CD4-positive, alpha-beta T cell (primary cell): ENCODE measurements around the gene TMEM139. TPM values are rescaled to one million over a fixed set of nuclear protein-coding genes. Genes with fewer than 3 reads are reported as not detected.

Source experiments
- ATAC-seq: fragments of 200-7000 bp; cut with Tn5 transposase; one replicate; pipeline ENCODE4 v1.10.0; 2022; ENCODE audit warnings: mild to moderate bottlenecking; ENCODE audit not compliant: poor library complexity
- CTCF ChIA-PET: fragments of 350-600 bp; sonication (Branson Sonifier 250); formaldehyde crosslinking; loops from one replicate; lab custom pipeline; 2021; ENCODE audit warnings: antibody characterized with exemption, inconsistent platforms; lab: Charles Lee
- POLR2A ChIA-PET: fragments of 350-600 bp; sonication (Branson Sonifier 250); formaldehyde crosslinking; loops from one replicate; lab custom pipeline; 2021; ENCODE audit warnings: antibody characterized with exemption, inconsistent platforms; lab: Charles Lee
- DNase-seq, 14 experiments: peaks; one replicate each; pipeline ENCODE4 v3.0.0-alpha.2; 2013 to 2020; ENCODE audit warnings: mixed read lengths in 2 of 14
- H3K27ac ChIP-seq, 2 donors: one replicate each; pipeline versions ENCODE4 v1.5.1 to v1.7.0; 2013; ENCODE audit warnings: low read length in 2 of 2, low read depth in 1 of 2, mild to moderate bottlenecking in 1 of 2
- H3K27me3 ChIP-seq, 2 experiments: 1 replicate in 1 of 2; 2 replicates in 1 of 2; pipeline versions ENCODE4 v1.6.1 to v1.7.0; 2013; ENCODE audit warnings: low read length in 2 of 2, control low read depth in 1 of 2, mild to moderate bottlenecking in 1 of 2, moderate library complexity in 1 of 2; ENCODE audit not compliant: insufficient read depth in 2 of 2, control insufficient read depth in 1 of 2
- H3K36me3 ChIP-seq: one replicate; pipeline ENCODE4 v1.6.1; 2013; ENCODE audit warnings: low read length, control low read depth; ENCODE audit not compliant: insufficient read depth
- H3K4me1 ChIP-seq: one replicate; pipeline ENCODE4 v1.6.1; 2013; ENCODE audit warnings: low read length, control low read depth; ENCODE audit not compliant: insufficient read depth
- H3K4me3 ChIP-seq: one replicate; pipeline ENCODE4 v1.5.1; 2013; ENCODE audit warnings: mild to moderate bottlenecking, low read length, moderate library complexity
- H3K9me3 ChIP-seq, 2 experiments: 1 replicate in 1 of 2; 2 replicates in 1 of 2; pipeline versions ENCODE4 v1.6.1 to v1.7.0; 2013; ENCODE audit warnings: low read length in 2 of 2, mild to moderate bottlenecking in 2 of 2, control low read depth in 1 of 2, moderate library complexity in 1 of 2; ENCODE audit not compliant: control insufficient read depth in 1 of 2, insufficient read depth in 1 of 2
- H3K27ac Mint-ChIP-seq: one replicate; pipeline ENCODE4 v1.8.0; 2020; ENCODE audit warnings: mixed read lengths
- H3K27me3 Mint-ChIP-seq: one replicate; pipeline ENCODE4 v1.8.0; 2021; ENCODE audit warnings: mixed read lengths
- H3K36me3 Mint-ChIP-seq: one replicate; pipeline ENCODE4 v1.8.0; 2021; ENCODE audit warnings: low read depth, mixed read lengths
- H3K4me1 Mint-ChIP-seq: one replicate; pipeline ENCODE4 v1.8.0; 2021; ENCODE audit warnings: low read depth, mixed read lengths
- H3K4me3 Mint-ChIP-seq: one replicate; pipeline ENCODE4 v1.8.0; 2020; ENCODE audit warnings: mild to moderate bottlenecking, mixed read lengths
- H3K9me3 Mint-ChIP-seq: one replicate; pipeline ENCODE4 v1.8.0; 2020; ENCODE audit warnings: mixed read lengths
- intact Hi-C, 2 experiments: fragments of 100-400 bp; cut with DNase I in 1 of 2; cut with micrococcal nuclease in 1 of 2; formaldehyde crosslinking; loops; one replicate each; pipeline versions ENCODE4 v1.15.1 to v1.9.0; 2023 to 2025; cut with DNase I, micrococcal nuclease
- total RNA-seq, 174 experiments: library from RNA in 2 of 174; stranded (reverse) in 2 of 174; gene quantifications; one replicate each; pipeline ENCODE4 v1.2.3 and lab custom pipeline; 2021 to 2026
- TF ChIP-seq, protein P1 (sequence below): fragments of 200-600 bp; IDR thresholded peaks from one replicate; pipeline ENCODE4 v1.8.0; 2022; ENCODE audit warnings: antibody characterized with exemption, mild to moderate bottlenecking

TMEM139 gene
- total RNA-seq, 2 experiments from 2014 or later, result 0.20 to 0.27 TPM

DNA sequence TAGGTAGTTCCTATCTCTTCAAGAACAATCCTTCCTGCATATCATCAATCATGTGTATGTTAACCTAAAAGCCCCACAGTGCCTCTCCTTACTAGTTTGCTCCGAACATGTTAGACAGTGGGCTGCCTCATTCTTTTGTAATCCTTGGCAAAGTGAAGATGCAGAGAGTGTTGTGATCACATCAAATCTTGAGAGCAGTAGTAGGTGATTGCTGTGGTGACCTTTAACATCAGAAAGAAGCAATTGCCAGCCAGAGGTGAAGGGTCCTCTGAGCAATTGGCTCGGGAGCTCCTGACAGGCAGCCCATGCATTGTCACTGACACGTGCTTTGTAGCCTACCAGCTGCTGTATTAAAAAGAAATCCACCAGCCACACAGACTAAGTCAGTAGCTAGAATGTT, 41.1 kb upstream of the TMEM139 start:
- Mint-ChIP-seq H3K4me1 (peaks cover 62% of the 10 kb centered on the region), H3K9me3 (peaks cover 3% of the 10 kb centered on the region)
- intact Hi-C loops, result no loop called here

DNA sequence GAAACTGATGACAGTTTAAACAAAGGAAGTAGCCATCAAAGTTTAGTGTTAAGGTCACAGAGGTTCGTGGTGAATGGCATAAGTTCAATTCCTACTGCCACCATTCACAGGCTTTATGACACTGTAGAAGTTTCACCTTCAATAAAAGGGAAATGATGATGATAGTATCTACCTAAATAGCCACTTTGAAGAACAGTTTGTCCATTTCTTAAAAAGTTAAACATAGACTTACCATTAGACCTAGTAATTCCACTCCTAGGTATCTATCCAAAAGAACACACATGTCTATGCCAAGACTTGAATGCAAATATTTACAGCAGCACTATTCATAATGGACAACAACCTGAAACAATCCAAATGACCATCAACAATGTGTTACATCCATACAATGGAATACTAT, 40.4 kb upstream of the TMEM139 start:
- ATAC-seq, result no peak
- H3K9me3 Mint-ChIP-seq, result peaks cover 3% of the 10 kb centered on the region

More for the DNA sequence above, 41.1 kb upstream of the TMEM139 start:
- H3K27me3 ChIP-seq, result no peaks in the 10 kb centered on the region
- Mint-ChIP-seq H3K27ac (no peak overlapping the region), H3K27me3 (no peaks in the 10 kb centered on the region), H3K4me3 (no peak overlapping the region), H3K36me3 (no peaks in the 10 kb centered on the region)
- ATAC-seq, result no peak
- CTCF ChIA-PET, result interaction anchor here (0.7 to 1.5 kb wide), 2 partner anchors 15 to 45 kb away, joined by 3 to 5 read pairs; partner anchors contain the start of gene CASP2
- no peaks in the 10 kb centered on the region for H3K9me3 ChIP-seq
- POLR2A ChIA-PET, result interaction anchor here (1.0 to 1.6 kb wide), 3 partner anchors 15 to 45 kb away, joined by 3 to 6 read pairs (median 3); partner anchors contain the start of genes CASP2 and GSTK1
- TF ChIP-seq, protein P1, sequence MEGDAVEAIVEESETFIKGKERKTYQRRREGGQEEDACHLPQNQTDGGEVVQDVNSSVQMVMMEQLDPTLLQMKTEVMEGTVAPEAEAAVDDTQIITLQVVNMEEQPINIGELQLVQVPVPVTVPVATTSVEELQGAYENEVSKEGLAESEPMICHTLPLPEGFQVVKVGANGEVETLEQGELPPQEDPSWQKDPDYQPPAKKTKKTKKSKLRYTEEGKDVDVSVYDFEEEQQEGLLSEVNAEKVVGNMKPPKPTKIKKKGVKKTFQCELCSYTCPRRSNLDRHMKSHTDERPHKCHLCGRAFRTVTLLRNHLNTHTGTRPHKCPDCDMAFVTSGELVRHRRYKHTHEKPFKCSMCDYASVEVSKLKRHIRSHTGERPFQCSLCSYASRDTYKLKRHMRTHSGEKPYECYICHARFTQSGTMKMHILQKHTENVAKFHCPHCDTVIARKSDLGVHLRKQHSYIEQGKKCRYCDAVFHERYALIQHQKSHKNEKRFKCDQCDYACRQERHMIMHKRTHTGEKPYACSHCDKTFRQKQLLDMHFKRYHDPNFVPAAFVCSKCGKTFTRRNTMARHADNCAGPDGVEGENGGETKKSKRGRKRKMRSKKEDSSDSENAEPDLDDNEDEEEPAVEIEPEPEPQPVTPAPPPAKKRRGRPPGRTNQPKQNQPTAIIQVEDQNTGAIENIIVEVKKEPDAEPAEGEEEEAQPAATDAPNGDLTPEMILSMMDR, result no peak
- no peak for DNase-seq
- H3K4me1 ChIP-seq, result peaks cover 28% of the 10 kb centered on the region
- no peak overlapping the region for H3K27ac ChIP-seq
- H3K36me3 ChIP-seq, result no peaks in the 10 kb centered on the region
- no peak overlapping the region for H3K4me3 ChIP-seq

DNA sequence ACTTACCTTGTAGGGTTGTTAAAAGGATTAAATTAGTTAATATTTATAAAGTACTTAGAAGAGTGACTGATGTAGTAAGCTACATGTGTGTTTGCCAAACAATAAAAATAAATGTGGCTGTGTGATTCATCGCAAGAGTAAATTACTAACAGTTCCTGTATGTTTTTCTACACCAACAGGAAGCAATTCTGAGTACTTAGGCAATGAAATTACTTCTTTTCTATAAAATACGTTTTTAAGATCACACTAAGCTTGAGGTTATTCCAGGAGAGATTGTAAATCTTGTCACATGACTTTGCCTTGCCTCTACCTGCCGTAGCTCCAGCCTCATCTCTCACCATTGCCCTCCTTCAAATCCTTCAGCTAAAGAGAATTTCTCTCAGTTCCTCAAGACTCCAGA, 39.6 kb upstream of the TMEM139 start:
- TF ChIP-seq, protein P1, result no peak
- DNase-seq, result peak in 2 of 14 experiments; percentile 27 to 43
- ChIA-PET CTCF (interaction anchor here (0.6 to 1.2 kb wide), 5 partner anchors 11 to 135 kb away, joined by 3 to 4 read pairs (median 3); partner anchors contain the start of gene CASP2), POLR2A (interaction anchor here (0.8 to 1.6 kb wide), 4 partner anchors 10 to 43 kb away, joined by 3 to 6 read pairs (median 4); partner anchors contain the start of genes CASP2 and GSTK1)
- Histone ChIP-seq H3K4me1 (peaks cover 40% of the 10 kb centered on the region), H3K27me3 (no peaks in the 10 kb centered on the region), H3K4me3 (no peak overlapping the region), H3K36me3 (no peaks in the 10 kb centered on the region), H3K27ac (peak overlapping the region in 1 of 2 donors; percentile 50), H3K9me3 (peaks cover 0 to 6% of the 10 kb centered on the region in 2 experiments)
- Mint-ChIP-seq H3K27me3 (no peaks in the 10 kb centered on the region), H3K4me1 (peaks cover 77% of the 10 kb centered on the region), H3K4me3 (no peak overlapping the region), H3K36me3 (peaks cover 11% of the 10 kb centered on the region), H3K27ac (peak overlapping the region; percentile 61), H3K9me3 (peaks cover 6% of the 10 kb centered on the region)
- intact Hi-C loops, result no loop called here
- ATAC-seq, result peak; percentile 28

More for the DNA sequence above, 40.4 kb upstream of the TMEM139 start:
- Mint-ChIP-seq H3K36me3 (peaks cover 4% of the 10 kb centered on the region), H3K27me3 (no peaks in the 10 kb centered on the region), H3K27ac (peak overlapping the region; percentile 61), H3K4me3 (no peak overlapping the region), H3K4me1 (peaks cover 69% of the 10 kb centered on the region)
- TF ChIP-seq, protein P1, result no peak
- intact Hi-C loops, result no loop called here
- Histone ChIP-seq H3K36me3 (no peaks in the 10 kb centered on the region), H3K27ac (no peak overlapping the region), H3K27me3 (no peaks in the 10 kb centered on the region), H3K4me3 (no peak overlapping the region), H3K4me1 (peaks cover 35% of the 10 kb centered on the region), H3K9me3 (peaks cover 0 to 6% of the 10 kb centered on the region in 2 experiments)
- ChIA-PET CTCF (interaction anchor here (1.0 to 1.5 kb wide), 3 partner anchors 12 to 44 kb away, joined by 3 read pairs; partner anchors contain the start of gene CASP2), POLR2A (interaction anchor here (1.3 to 1.6 kb wide), 2 partner anchors 11 to 44 kb away, joined by 3 to 4 read pairs; partner anchors contain the start of gene CASP2)
- no peak for DNase-seq
